ENCODE results near the gene B3GAT3.

GRCh38 chr11:62569611-62570010, 52.2 kb downstream of the B3GAT3 start:
- TF ChIP-seq CTCF (IDR thresholded peaks at IDR 0.05) (no peak), POLR2A (IDR thresholded peaks at IDR 0.05) (no peak), EP300 (IDR thresholded peaks at IDR 0.05) (no peak), POLR2AphosphoS5 (IDR thresholded peaks at IDR 0.05) (no peak)

Measured in suprapubic skin (tissue), 4 donors.